ENCODE measurements around the gene AIFM3. TPM values are rescaled to one million over a fixed set of nuclear protein-coding genes. Genes with fewer than 3 reads are reported as not detected.
A peak's percentile ranks its signal among the peaks of the same experiment; 100 is the strongest.

Gene AIFM3
- total and polyA plus RNA-seq, 2 of the 13 experiments (the other 11 are each of a cell fraction or from before 2014, with no cell fraction given), result 9.0 to 15.3 TPM

- TF ChIP-seq, protein P1, sequence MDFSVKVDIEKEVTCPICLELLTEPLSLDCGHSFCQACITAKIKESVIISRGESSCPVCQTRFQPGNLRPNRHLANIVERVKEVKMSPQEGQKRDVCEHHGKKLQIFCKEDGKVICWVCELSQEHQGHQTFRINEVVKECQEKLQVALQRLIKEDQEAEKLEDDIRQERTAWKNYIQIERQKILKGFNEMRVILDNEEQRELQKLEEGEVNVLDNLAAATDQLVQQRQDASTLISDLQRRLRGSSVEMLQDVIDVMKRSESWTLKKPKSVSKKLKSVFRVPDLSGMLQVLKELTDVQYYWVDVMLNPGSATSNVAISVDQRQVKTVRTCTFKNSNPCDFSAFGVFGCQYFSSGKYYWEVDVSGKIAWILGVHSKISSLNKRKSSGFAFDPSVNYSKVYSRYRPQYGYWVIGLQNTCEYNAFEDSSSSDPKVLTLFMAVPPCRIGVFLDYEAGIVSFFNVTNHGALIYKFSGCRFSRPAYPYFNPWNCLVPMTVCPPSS (IDR thresholded peaks at IDR 0.05), result no peak
- TF ChIP-seq ZMAT3 (CRISPR knock-in tag; conservative IDR thresholded peaks at IDR 0.05) (no peak), ZNF124 (CRISPR knock-in tag; IDR thresholded peaks at IDR 0.05) (no peak), IRF2 (CRISPR knock-in tag; IDR thresholded peaks at IDR 0.05) (no peak), ZNF256 (CRISPR knock-in tag; conservative IDR thresholded peaks at IDR 0.05) (no peak), ZKSCAN8 (CRISPR knock-in tag; IDR thresholded peaks at IDR 0.05; ENCODE audit: borderline replicate concordance) (no peak), RBFOX2 (IDR thresholded peaks at IDR 0.05; ENCODE audit: low read depth, low read length) (peak; percentile 41)
Observed at GRCh38 chr22:21000207-21000986, 33.3 kb downstream of the AIFM3 start (continued).

GRCh38 chr22:21000987-21001600, 34.0 kb downstream of the AIFM3 start:
- H2AFZ ChIP-seq (ENCODE audit: low read length), result no peak overlapping the region
- in situ Hi-C loops (cut with HindIII; ENCODE audit: extremely low pct_ligation_motif_present, low pct_unique_long_range_greater_than_20kb) (no loop called here), intact Hi-C loops (cut with micrococcal nuclease; ENCODE audit: unreplicated experiment) (no loop called here)
- peak overlapping the region; percentile 95 for H3K4me2 ChIP-seq (ENCODE audit: low read depth, low read length)
- WGBS (ENCODE audit: low lambda C conversion rate), result 6% methylated on average over 14 of the region's 26 CpGs
- H3K9me3 ChIP-seq (ENCODE audit: low read length), result no peaks in the 10 kb centered on the region
- POLR2A ChIA-PET, result interaction anchor here (1.8 to 3.3 kb wide), 2 partner anchors 19 to 48 kb away, joined by 8 to 20 read pairs; partner anchors contain the start of gene LZTR1
- peak; percentile 6 for ATAC-seq
- H3K4me1 ChIP-seq (ENCODE audit: insufficient read depth, low read length), result peaks cover 30% of the 10 kb centered on the region
- peak overlapping the region; percentile 70 to 89 (median 86) for H3K4me3 ChIP-seq (replicated peaks in 1 of 3; ENCODE audit: insufficient read depth in 1 of 3, low read depth in 2 of 3, low read length in 3 of 3)
- H3K27ac ChIP-seq (ENCODE audit: extremely low read length, insufficient read depth, low read length), result peak overlapping the region; percentile 94
- peaks cover 18% of the 10 kb centered on the region for H3K79me2 ChIP-seq (ENCODE audit: insufficient read depth, low read length)
- H3K9ac ChIP-seq (ENCODE audit: insufficient read depth, low read depth, low read length), result peak overlapping the region; percentile 84
- CTCF ChIA-PET (ENCODE audit: low intra/inter-chr PET ratio, low total read pairs), result no interaction called here
- H4K20me1 ChIP-seq (ENCODE audit: insufficient read depth, low read length), result 0 out of 2 replicates have a peak, but pooled peaks cover 2% of the 10 kb centered on the region
- BruUV-seq (replicated peaks), result no TSS peak
- DNase-seq (ENCODE audit: low spot score), result no peak
- no peak for FAIRE-seq
- peaks cover 8 to 26% of the 10 kb centered on the region in 2 experiments; a peak in 4 of 5 replicates for H3K36me3 ChIP-seq (replicated peaks in 1 of 2; ENCODE audit: control insufficient read depth in 1 of 2, insufficient read depth in 2 of 2, low read length in 2 of 2)
- no peaks in the 10 kb centered on the region for H3K27me3 ChIP-seq (ENCODE audit: control insufficient read depth in 1 of 2, insufficient read depth in 2 of 2, low read length in 2 of 2)
- TF ChIP-seq ZNF615 (CRISPR knock-in tag; IDR thresholded peaks at IDR 0.05; ENCODE audit: borderline replicate concordance) (no peak), ZNF333 (CRISPR knock-in tag; IDR thresholded peaks at IDR 0.05; ENCODE audit: borderline replicate concordance) (no peak), ZNF546 (CRISPR knock-in tag; conservative IDR thresholded peaks at IDR 0.05) (0 out of 2 replicates have a peak, but pooled peaks have one; percentile 18), EP300 (IDR thresholded peaks at IDR 0.05; ENCODE audit: low read depth in 2 of 2, low read length in 2 of 2) (no peak), EP300 (CRISPR knock-in tag; IDR thresholded peaks at IDR 0.05; ENCODE audit: borderline replicate concordance) (no peak), ZNF776 (CRISPR knock-in tag; IDR thresholded peaks at IDR 0.05) (no peak), CBFB (CRISPR knock-in tag; IDR thresholded peaks at IDR 0.05) (no peak), ZNF747 (CRISPR knock-in tag; IDR thresholded peaks at IDR 0.05; ENCODE audit: borderline replicate concordance) (no peak), AGO2 (optimal IDR thresholded peaks at IDR 0.05; ENCODE audit: low read depth, low read length) (peak; percentile 21), CCDC6 (CRISPR knock-in tag; IDR thresholded peaks at IDR 0.05) (no peak), ZNF138 (CRISPR knock-in tag; IDR thresholded peaks at IDR 0.05; ENCODE audit: low read depth) (no peak), RXRB (CRISPR knock-in tag; IDR thresholded peaks at IDR 0.05; ENCODE audit: borderline replicate concordance) (no peak), IKZF4 (CRISPR knock-in tag; IDR thresholded peaks at IDR 0.05; ENCODE audit: borderline replicate concordance, low read depth, not compliant biosample characterization) (no peak), SUZ12 (IDR thresholded peaks at IDR 0.05; ENCODE audit: low read depth, low read length) (no peak)
- TF ChIP-seq, protein P1 (IDR thresholded peaks at IDR 0.05), result no peak
